DOHH2 (cell line): ENCODE data around the gene TTN.

Experiments
- CTCF ChIP-seq: fragments of 200-600 bp; sonication (generic); IDR thresholded peaks from one replicate; pipeline ENCODE4 v1.5.1; 2014; ENCODE audit warnings: antibody characterized with exemption, mild to moderate bottlenecking, low read depth, low read length; ENCODE audit not compliant: poor library complexity, severe bottlenecking
- EZH2phosphoT487 ChIP-seq: fragments of 200-600 bp; sonication (generic); IDR thresholded peaks from 2 replicates; pipeline ENCODE4 v1.6.1; 2017; ENCODE audit warnings: borderline replicate concordance, mild to moderate bottlenecking, antibody characterized with exemption, low read length, moderate library complexity, mixed read lengths

GRCh38 chr2:178498137-178498536 lies 309.1 kb downstream of the TTN start:
- TF ChIP-seq CTCF (no peak), EZH2phosphoT487 (no peak)
